GM12892 (cell line): Measurements from ENCODE around the gene MRPL28.

Experiments
- POLR2A ChIP-seq: IDR thresholded peaks from 2 replicates; pipeline ENCODE4 v1.6.1; 2011; ENCODE audit warnings: low read depth, low read length, control low read depth
- POLR2AphosphoS5 ChIP-seq: IDR thresholded peaks from 2 replicates; pipeline ENCODE4 v1.6.1; 2011; ENCODE audit warnings: low read depth, low read length, control low read depth

DNA sequence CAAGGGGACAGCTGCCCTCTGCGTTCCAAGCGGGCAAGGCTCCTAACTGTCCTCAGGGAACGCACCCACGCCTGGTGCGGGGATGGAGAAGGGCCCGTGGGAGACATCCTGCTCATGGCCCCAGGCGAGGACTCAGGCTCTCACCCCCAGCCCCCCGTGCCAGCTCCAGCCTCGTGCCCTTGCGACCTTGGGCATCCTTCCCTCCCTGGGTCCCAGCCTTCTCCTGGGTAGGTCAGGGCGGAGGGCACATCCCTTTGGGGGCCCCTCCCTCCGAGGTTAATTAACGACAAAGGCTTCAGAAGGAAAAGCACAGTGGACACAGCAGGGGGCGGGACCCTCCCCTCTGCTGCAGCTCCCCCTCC is 8.5 kb upstream of the MRPL28 start:
- TF ChIP-seq POLR2AphosphoS5 (no peak), POLR2A (no peak)
